AG04450 (cell line): ENCODE results near the gene URM1. TPM values are rescaled to one million over a fixed set of nuclear protein-coding genes. Genes with fewer than 3 reads are reported as not detected.
A peak's percentile ranks its signal among the peaks of the same experiment; 100 is the strongest.
"Not testable (repeated sequence)": the region's sequence is repeated elsewhere in the genome, so short reads cannot be mapped to it uniquely, and the experiment has no call there.

ENCODE experiments used
- CTCF ChIA-PET: fragments of 300-600, 350-600 bp; formaldehyde crosslinking; extraction: SDS; loops from one replicate; lab custom pipeline; 2022; ENCODE audit warnings: antibody characterized with exemption, inconsistent platforms; lab: Charles Lee
- POLR2A ChIA-PET: fragments of 350-600 bp; formaldehyde crosslinking; extraction: SDS; loops from one replicate; lab custom pipeline; 2021; ENCODE audit warnings: antibody characterized with exemption, inconsistent platforms; lab: Yijun Ruan, JAX
- DNase-seq: peaks from one replicate; pipeline ENCODE4 v3.0.0-alpha.2; 2011; ENCODE audit warnings: low read depth, low spot score
- H3K27ac ChIP-seq: one replicate; pipeline ENCODE4 v1.5.1; 2012; ENCODE audit warnings: low read depth, low read length, control low read depth
- H3K27me3 ChIP-seq: one replicate; pipeline ENCODE4 v1.6.0; 2012; ENCODE audit warnings: low read length; ENCODE audit not compliant: control insufficient read depth, insufficient read depth
- H3K4me3 ChIP-seq: 2 replicates; pipeline ENCODE4 v1.5.1; 2011; ENCODE audit warnings: mild to moderate bottlenecking, low read depth, low read length, control low read depth
- H3K9me3 ChIP-seq: 2 replicates; pipeline ENCODE4 v1.5.1; 2012; ENCODE audit warnings: low read length; ENCODE audit not compliant: control insufficient read depth, insufficient read depth
- CTCF ChIP-seq: IDR thresholded peaks from 2 replicates; pipeline ENCODE4 v1.5.1; 2011; ENCODE audit warnings: low read depth, low read length, control low read depth, inconsistent platforms
- polyA plus RNA-seq: library from polyadenylated mRNA; depleted of rRNA; stranded (reverse); fragments of >200 nt; gene quantifications from 2 replicates; pipeline ENCODE4 v1.2.3, GENCODE V29; 2011

The URM1 gene
- polyA plus RNA-seq, 1 experiment = 44.7 TPM

DNA sequence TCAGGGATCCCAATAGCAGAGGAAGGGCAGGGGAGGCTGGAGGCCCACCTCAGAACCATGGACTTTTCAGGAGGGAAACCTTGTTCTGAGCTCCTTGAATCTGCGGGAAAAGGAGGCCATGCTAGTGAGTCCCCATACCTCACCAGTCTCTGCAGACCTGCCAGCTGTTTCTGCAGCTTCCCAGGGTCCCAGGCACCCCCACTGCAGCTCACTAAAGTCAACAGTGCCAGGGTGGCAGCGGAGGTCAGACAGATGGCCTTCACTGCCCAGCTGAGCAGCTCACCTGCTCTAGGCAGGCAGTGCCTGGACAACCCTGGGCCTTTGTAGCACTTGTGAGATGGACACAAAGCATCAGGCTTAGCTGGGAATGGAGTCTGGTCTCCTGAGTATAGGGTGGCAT lies 35.3 kb upstream of the URM1 start:
- DNase-seq = no peak
- ChIA-PET CTCF (interaction anchor here (1.9 kb wide), 1 partner anchor 26 kb away, joined by 4 read pairs; no protein-coding TSS in a partner anchor), POLR2A (no interaction called here)
- Histone ChIP-seq H3K9me3 (no peaks in the 10 kb centered on the region), H3K4me3 (no peak overlapping the region), H3K27me3 (no peaks in the 10 kb centered on the region), H3K27ac (no peak overlapping the region)
- no peak for TF ChIP-seq CTCF

- no peak overlapping the region for H3K4me3 ChIP-seq
- CTCF ChIA-PET = no interaction called here
Measured at GRCh38 chr9:128337936-128338335, 33.2 kb upstream of the URM1 start.

GRCh38 chr9:128338852-128339614 lies 32.1 kb upstream of the URM1 start:
- H3K9me3 ChIP-seq, H3K27me3 ChIP-seq, H3K27ac ChIP-seq, DNase-seq, H3K4me3 ChIP-seq: not testable (repeated sequence)
- ChIA-PET CTCF (interaction anchor here (0.6 to 0.7 kb wide), 2 partner anchors 24 to 29 kb away, joined by 3 to 6 read pairs; no protein-coding TSS in a partner anchor), POLR2A (interaction anchor here (0.7 kb wide), 2 partner anchors 24 to 265 kb away, joined by 3 read pairs; no protein-coding TSS in a partner anchor)

More at GRCh38 chr9:128337936-128338335, 33.2 kb upstream of the URM1 start:
- POLR2A ChIA-PET = no interaction called here
- H3K27me3 ChIP-seq = no peaks in the 10 kb centered on the region
- no peak for TF ChIP-seq CTCF
- no peak for DNase-seq
- H3K27ac ChIP-seq = no peak overlapping the region
- no peaks in the 10 kb centered on the region for H3K9me3 ChIP-seq

DNA sequence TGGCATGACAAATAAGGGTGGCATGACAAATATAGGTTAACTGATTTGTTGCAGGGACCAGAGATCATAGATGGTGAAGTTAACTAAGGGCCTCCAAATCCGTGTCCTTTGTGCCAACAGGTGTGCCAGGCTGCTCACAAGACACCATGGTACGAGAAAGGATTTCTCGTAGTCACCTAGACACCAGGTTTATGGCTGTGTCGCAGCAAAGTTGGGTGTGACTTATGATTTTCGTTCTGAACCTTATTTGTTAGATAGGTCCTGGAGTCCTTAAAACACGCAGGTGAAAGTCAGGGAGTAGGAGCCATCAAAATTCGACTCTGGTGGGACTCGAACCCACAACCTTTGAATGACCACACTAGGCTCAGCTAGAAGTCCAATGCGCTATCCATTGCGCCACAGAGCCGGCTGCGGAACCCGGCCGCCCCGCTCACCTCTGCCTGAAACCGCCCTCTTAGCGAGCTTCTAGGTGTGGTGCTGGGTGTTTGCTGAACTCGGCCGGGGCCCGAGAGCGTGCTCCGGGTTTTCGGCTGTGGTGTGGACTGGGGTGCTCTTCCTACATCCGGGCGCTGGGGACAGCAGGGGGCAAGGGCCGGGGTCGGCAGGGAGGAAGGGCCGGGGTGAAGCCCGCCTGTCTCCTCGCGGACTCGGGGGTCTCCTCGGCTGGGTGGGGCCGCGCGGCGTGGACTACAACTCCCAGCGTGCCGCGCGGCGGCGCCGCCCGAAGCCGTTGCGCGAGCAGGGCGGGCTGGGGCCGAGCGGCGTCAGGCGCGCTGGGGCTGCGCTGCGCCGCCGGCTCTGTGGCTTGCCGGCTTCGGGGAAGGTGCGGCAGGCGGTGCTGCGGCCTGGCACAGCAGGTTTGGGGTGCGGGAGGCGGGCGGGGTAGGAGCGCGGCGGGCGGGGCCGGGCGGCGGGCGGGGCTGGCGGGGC lies 31.1 kb upstream of the URM1 start, which contains the start of gene SLC27A4:
Gene SLC27A4 (plus strand): TSS at position 767 of the 930 bp plus-strand sequence. CDS start 2,606 bp downstream, outside the sequence.
- H3K9me3 ChIP-seq = no peaks in the 10 kb centered on the region
- ChIA-PET POLR2A (no interaction called here), CTCF (no interaction called here)
- H3K27me3 ChIP-seq = no peaks in the 10 kb centered on the region
- no peak for TF ChIP-seq CTCF
- peak within 1 kb of the TSS; percentile 78 for H3K4me3 ChIP-seq
- DNase-seq = no peak
- H3K27ac ChIP-seq = peak within 1 kb of the TSS; percentile 11

DNA sequence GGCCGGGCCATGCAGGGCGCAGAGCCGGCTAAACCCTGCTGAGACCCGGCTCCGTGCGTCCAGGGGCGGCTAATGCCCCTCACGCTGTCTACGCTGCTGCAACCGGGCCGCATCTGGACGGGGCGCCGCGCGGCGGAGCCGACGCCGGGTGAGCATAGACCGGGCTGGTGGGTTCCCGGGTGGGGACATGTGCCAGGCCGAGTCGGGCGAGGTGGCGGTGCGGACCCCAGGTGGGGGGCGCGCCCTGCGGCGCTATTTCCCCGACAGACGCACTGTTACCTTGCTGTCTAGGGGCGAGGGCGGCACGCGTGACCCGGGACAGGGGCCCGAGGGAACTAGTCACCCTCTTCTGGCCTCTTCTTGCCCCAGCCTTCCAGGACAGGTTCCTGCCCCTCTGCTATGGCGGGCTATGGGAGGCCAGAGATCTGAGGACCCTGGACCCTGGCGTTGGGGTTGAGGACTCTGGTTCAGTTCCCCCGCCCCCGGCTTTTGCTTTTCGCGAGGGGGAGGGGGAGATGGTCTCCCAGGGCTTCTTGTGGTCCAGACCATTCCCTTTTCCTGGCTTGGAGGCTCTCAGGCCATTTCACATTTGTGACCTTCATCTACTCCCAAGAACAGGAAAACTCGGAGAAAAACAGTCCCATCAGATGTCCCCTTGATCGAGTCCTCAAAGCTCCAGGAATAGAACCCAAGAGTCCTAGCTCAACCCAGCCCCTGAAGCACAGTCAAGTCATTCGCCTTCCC lies 30.3 kb upstream of the URM1 start:
- Histone ChIP-seq H3K27ac (peak overlapping the region; percentile 11), H3K9me3 (no peaks in the 10 kb centered on the region), H3K4me3 (peak overlapping the region; percentile 78), H3K27me3 (no peaks in the 10 kb centered on the region)
- no peak for DNase-seq
- ChIA-PET CTCF (interaction anchor here (0.6 to 1.5 kb wide), 12 partner anchors 11 to 210 kb away, joined by 3 to 8 read pairs (median 5); no protein-coding TSS in a partner anchor), POLR2A (interaction anchor here (1.1 kb wide), 2 partner anchors 21 to 46 kb away, joined by 3 to 4 read pairs; no protein-coding TSS in a partner anchor)
- TF ChIP-seq CTCF = no peak
